ENCODE results near the gene EVI5L. TPM values are rescaled to one million over a fixed set of nuclear protein-coding genes. Genes with fewer than 3 reads are reported as not detected.
"Not testable (repeated sequence)": the region's sequence is repeated elsewhere in the genome, so short reads cannot be mapped to it uniquely, and the experiment has no call there.

Gene EVI5L
- total RNA-seq, 1 donor from 2014 or later: 17.2 TPM

DNA sequence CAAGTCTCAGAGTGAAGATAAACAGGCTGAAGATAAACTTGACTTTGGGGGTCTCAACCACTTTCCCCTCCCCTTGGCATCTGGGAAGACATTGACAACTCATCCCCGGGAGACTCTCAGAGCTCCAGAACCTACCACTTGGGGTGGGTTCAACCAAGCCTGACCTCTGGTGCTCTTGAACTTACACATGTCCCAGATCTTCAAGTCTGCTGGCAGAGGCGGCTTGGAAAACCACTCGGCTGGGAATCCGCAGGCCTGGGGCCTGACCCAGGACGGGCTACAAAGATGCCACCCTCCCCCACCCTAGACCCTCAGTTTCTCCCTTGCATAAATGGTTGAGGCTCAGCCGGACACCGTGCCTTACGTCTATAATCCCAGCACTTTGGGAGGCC is 58.8 kb downstream of the EVI5L start:
- H3K27ac ChIP-seq: peak overlapping the region; percentile 52
- peak overlapping the region; percentile 30 to 50 for H3K4me3 ChIP-seq
- no peaks in the 10 kb centered on the region for H3K27me3 ChIP-seq
- H3K36me3 ChIP-seq: no peaks in the 10 kb centered on the region
- H3K9me3 ChIP-seq: no peaks in the 10 kb centered on the region
- intact Hi-C loops (cut with DNase I): no loop called here
- H3K4me1 ChIP-seq: peaks cover 15% of the 10 kb centered on the region
- TF ChIP-seq POLR2AphosphoS5 (IDR thresholded peaks at IDR 0.05; ENCODE audit: insufficient read depth in 1 of 2, low read depth in 1 of 2) (peak in 1 of 2 donors; percentile 4), POLR2A (IDR thresholded peaks at IDR 0.05) (no peak)
- TF ChIP-seq, protein P1, sequence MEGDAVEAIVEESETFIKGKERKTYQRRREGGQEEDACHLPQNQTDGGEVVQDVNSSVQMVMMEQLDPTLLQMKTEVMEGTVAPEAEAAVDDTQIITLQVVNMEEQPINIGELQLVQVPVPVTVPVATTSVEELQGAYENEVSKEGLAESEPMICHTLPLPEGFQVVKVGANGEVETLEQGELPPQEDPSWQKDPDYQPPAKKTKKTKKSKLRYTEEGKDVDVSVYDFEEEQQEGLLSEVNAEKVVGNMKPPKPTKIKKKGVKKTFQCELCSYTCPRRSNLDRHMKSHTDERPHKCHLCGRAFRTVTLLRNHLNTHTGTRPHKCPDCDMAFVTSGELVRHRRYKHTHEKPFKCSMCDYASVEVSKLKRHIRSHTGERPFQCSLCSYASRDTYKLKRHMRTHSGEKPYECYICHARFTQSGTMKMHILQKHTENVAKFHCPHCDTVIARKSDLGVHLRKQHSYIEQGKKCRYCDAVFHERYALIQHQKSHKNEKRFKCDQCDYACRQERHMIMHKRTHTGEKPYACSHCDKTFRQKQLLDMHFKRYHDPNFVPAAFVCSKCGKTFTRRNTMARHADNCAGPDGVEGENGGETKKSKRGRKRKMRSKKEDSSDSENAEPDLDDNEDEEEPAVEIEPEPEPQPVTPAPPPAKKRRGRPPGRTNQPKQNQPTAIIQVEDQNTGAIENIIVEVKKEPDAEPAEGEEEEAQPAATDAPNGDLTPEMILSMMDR (IDR thresholded peaks at IDR 0.05): no peak
- no peak for DNase-seq (ENCODE audit: extremely low spot score in 2 of 2)

DNA sequence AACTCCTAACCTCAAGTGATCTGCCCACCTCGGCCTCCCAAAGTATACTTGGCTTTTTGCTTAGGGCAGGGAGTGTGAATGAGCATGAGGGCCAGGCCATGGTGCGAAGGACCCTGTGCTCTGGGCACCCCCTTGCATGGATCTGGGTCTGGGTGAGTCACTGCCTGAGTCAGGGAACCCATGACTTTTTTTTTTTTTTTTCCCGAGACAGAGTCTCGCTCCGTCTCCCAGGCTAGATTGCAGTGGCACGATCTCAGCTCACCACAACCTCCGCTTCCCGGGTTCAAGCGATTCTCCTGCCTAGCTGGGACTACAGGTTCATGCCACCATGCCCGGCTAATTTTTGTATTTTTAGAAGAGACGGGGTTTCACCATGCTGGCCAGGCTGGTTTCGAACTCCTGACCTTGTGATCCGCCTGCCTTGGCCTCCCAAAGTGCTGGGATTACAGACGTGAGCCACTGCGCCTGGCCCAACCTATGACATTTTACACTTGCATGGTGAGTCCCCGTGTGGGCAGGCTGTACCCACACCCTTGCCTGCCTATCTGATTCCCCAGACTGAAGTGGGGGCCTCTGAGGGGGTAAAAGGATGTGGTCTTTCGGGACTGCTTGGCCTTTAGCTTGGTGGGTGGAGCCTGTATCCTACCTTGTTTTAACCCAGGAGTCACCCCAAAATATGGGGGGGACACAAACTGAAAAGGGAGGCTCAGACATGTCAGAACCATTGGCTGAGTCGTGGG is 63.5 kb downstream of the EVI5L start:
- H3K4me1 ChIP-seq: peaks cover 12% of the 10 kb centered on the region
- intact Hi-C loops (cut with DNase I); H3K36me3 ChIP-seq; DNase-seq (ENCODE audit: extremely low spot score in 2 of 2); H3K9me3 ChIP-seq; H3K4me3 ChIP-seq; H3K27ac ChIP-seq; H3K27me3 ChIP-seq: not testable (repeated sequence)

DNA sequence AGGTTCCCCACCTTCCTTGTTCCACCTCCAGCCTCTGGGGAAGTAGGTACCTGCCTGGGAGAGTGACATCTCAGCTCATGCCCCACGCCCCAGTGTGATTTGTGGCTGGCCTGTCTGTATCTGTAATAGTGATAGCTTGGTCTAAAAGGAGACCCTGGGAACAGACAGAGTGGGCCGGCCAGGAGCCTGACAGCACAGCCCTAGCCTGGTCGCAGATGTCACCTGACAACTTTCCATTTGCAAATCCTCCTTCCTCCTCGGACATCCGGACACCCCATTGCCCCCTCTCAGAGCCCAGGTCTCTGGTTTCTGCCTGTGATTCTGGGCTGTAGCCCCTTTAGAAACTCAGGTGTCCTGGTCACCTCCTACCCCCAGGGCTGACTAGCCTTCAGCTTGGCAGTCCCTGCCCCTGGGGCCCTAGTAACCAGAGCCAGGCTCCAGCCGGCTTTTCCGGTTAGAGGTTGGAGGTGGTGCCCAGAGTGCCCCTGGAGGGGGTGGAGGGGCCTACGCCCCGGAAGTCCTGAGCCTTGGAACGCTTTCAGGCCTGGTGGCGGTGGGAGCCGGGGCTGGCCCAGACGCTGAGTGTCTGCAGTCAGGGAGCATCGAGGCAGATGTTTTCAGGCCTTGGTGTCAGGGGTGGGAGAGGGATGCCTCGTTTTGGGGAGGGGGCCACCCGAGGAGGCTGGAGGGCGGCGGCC is 64.7 kb downstream of the EVI5L start:
- Histone ChIP-seq H3K27ac (no peak overlapping the region), H3K9me3 (no peaks in the 10 kb centered on the region), H3K4me3 (no peak overlapping the region), H3K27me3 (no peaks in the 10 kb centered on the region), H3K4me1 (peaks cover 7% of the 10 kb centered on the region), H3K36me3 (no peaks in the 10 kb centered on the region)
- TF ChIP-seq, protein P1 (IDR thresholded peaks at IDR 0.05): no peak
- TF ChIP-seq POLR2A (IDR thresholded peaks at IDR 0.05) (no peak), POLR2AphosphoS5 (IDR thresholded peaks at IDR 0.05; ENCODE audit: insufficient read depth in 1 of 2, low read depth in 1 of 2) (no peak)
- no peak for DNase-seq (ENCODE audit: extremely low spot score in 2 of 2)
- intact Hi-C loops (cut with DNase I): no loop called here

DNA sequence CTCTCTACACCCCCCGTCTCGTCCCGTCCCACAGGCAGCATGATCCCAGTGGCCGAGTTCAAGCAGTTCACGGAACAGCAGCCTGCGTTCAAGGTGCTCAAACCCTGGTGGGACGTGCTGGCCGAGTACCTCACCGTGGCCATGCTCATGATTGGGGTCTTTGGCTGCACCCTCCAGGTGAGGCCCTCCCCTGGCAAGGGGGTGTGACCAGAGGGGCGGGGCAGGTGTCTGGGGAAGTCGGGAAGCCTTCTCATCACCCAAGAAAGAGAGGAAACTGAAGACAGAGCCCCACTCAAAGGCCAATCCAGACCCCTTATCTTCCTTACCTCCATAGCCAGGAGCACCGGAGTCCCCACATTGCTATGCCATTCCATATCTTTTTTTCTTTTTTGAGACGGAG is 65.5 kb downstream of the EVI5L start:
- Histone ChIP-seq H3K4me1 (peaks cover 15% of the 10 kb centered on the region), H3K27ac (no peak overlapping the region), H3K27me3 (no peaks in the 10 kb centered on the region), H3K36me3 (no peaks in the 10 kb centered on the region), H3K4me3 (no peak overlapping the region), H3K9me3 (no peaks in the 10 kb centered on the region)
- TF ChIP-seq, protein P1 (IDR thresholded peaks at IDR 0.05): no peak
- TF ChIP-seq POLR2AphosphoS5 (IDR thresholded peaks at IDR 0.05; ENCODE audit: insufficient read depth in 1 of 2, low read depth in 1 of 2): no peak
- TF ChIP-seq POLR2A (IDR thresholded peaks at IDR 0.05): no peak
- intact Hi-C loops (cut with DNase I): no loop called here
- no peak for DNase-seq (ENCODE audit: extremely low spot score in 2 of 2)

DNA sequence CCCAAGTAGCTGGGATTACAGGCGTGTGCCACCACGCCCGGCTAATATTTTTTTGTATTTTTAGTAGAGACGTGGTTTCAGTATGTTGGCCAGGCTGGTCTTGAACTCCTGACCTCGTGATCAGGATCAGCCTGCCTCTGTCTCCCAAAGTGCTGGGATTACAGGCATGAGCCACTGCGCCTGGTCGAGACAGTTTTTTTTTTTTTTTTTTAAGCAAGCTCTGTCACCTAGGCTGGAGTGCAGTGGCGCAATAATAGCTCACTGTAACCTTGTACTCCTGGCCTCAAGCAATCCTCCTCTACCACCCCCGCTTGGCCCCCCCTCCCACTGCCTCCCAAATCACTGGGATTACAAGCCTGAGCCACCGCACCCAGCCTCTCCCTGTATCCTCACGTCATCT is 67.3 kb downstream of the EVI5L start:
- H3K4me3 ChIP-seq: no peak overlapping the region
- no peak overlapping the region for H3K27ac ChIP-seq
- H3K4me1 ChIP-seq: peaks cover 21% of the 10 kb centered on the region
- H3K36me3 ChIP-seq: no peaks in the 10 kb centered on the region
- no peak for TF ChIP-seq POLR2A (IDR thresholded peaks at IDR 0.05)
- intact Hi-C loops (cut with DNase I): no loop called here
- H3K9me3 ChIP-seq: no peaks in the 10 kb centered on the region
- no peaks in the 10 kb centered on the region for H3K27me3 ChIP-seq
- no peak for DNase-seq (ENCODE audit: extremely low spot score in 2 of 2)

DNA sequence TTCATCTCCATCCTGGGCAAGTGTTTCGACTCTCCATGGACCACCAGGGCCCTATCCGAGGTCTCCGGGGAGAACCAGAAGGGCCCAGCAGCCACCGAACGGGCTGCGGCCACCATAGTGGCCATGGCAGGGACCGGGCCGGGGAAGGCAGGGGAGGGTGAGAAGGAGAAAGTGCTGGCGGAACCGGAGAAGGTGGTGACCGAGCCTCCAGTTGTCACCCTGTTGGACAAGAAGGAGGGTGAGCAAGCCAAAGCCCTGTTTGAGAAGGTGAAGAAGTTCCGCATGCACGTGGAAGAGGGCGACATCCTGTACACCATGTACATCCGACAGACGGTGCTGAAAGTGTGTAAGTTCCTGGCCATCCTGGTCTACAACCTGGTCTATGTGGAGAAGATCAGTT is 68.9 kb downstream of the EVI5L start:
- H3K9me3 ChIP-seq: no peaks in the 10 kb centered on the region
- H3K27ac ChIP-seq: no peak overlapping the region
- intact Hi-C loops (cut with DNase I): no loop called here
- no peaks in the 10 kb centered on the region for H3K27me3 ChIP-seq
- H3K4me3 ChIP-seq: no peak overlapping the region
- H3K4me1 ChIP-seq: peaks cover 30% of the 10 kb centered on the region
- H3K36me3 ChIP-seq: no peaks in the 10 kb centered on the region
- no peak for DNase-seq (ENCODE audit: extremely low spot score in 2 of 2)
- TF ChIP-seq POLR2A (IDR thresholded peaks at IDR 0.05) (no peak), POLR2AphosphoS5 (IDR thresholded peaks at IDR 0.05; ENCODE audit: insufficient read depth in 1 of 2, low read depth in 1 of 2) (no peak)
- TF ChIP-seq, protein P1 (IDR thresholded peaks at IDR 0.05): no peak
